Glomerular visceral epithelial cell (primary cell): ENCODE measurements around the gene PAK1.
A peak's percentile ranks its signal among the peaks of the same experiment; 100 is the strongest.

ENCODE experiments used
- DNase-seq: peaks from one replicate; pipeline ENCODE4 v3.0.0-alpha.2; 2016; ENCODE audit errors: extremely low spot score

PAK1 gene

DNA sequence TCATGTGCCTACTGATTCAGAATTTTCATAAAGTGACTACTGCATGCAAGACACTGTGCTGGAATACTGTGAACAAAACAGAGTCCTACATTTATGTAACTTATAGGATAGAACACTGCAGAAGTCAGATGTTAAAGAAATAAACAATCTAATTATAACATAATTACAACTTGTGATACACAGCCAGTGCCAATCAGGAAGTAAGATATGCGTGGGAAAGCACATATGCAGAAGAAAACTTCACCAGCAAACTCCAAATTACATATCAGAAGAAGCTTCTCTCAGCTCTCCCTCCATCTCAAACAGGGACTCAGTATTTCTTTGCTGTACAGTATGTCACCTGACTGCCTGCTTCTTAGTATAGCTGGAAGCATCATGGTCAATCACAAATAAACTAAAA lies 37.4 kb downstream of the PAK1 start:
- DNase-seq, result no peak

DNA sequence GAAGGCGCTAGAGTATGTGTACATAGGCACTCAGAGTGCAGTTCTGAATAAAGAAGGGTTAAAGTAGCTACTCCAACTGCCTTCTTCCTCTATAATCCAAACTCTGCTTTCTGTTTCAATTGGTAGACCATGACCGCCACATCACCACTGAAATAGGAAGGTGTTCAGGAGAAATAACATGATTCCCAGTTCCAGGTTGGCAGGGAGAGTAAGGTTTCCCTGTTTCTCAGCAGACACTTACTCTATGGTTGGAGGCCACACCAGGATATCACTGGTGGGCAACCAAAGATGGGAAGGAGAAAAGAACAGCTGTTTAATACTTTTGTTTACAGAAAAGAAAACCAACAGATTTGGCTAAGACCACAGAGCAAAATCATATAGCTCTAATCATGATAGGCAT lies 37.9 kb downstream of the PAK1 start:
- no peak for DNase-seq

DNA sequence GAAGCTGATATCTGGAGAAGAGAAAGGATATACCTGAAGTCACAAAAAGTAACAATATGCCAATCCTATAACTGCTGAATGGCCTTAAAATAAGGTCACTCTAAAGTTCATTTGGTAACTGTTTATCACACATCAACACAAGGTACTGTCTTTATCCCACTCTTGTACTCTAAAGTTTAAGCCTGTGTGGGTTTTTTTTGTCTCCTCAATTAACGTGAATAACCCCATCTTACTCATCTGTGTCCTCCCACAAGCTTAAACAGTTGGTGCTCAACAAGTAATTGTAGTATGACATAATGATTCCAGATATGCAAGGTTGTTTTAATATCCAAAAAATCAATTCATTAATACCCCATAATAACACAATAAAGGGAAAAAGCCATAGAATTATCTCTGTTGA lies 42.1 kb downstream of the PAK1 start:
- no peak for DNase-seq

DNA sequence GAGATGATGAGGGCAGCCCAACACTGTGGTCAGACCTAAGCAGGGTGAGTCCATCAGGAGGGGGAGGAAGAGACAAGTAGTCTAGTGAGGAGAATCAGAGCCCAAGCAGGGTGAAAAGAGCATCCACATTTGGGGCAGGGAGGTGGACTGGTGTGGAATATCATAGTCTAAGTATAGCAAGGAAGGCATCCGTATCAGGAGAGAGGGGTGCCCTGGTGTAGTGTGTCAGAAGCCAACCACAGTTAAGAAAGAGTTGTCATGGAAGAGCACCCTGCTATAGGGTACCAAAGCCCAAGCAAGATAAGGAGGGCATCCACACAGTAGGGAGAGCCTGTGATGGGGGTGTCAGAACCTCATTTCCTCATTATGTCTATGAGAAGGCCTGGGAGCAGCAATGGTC lies 45.3 kb downstream of the PAK1 start:
- no peak for DNase-seq

DNA sequence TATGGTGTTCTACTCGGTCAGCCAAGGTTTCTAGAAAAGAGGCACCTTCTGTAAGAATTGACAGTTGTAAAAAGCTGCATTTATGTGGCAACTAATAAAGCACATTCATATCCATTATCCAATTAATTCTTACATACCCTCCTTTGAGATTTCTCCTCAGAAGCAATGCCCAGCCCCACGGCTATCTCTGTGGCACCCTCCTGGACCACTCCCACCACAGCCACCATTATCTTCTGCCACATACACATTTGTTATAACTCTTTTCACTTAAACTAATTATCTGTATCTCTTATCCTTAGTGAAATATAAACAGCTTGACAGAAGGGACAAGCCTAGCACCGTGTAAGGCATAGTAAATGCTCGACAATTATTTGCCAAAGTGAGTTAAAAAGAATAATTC lies 48.5 kb downstream of the PAK1 start:
- DNase-seq, result no peak

DNA sequence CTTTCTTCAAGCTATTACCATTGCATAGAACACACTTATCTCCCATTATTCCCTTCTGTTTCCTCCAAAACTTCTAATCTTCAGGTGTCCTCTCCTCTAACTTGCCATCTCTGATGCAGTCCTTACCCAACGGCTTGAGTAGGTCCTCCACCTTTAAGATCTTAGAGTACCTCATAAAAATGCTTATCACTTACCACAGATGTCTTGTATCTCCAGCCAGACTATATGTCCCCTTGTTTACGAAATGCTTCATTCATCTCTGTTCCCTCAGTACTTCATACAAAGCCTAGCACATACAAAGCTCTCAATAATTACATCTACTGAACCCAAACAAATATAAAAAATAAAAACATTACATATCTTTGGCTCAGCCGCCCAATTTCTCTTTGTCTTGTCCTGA lies 49.2 kb downstream of the PAK1 start:
- no peak for DNase-seq

DNA sequence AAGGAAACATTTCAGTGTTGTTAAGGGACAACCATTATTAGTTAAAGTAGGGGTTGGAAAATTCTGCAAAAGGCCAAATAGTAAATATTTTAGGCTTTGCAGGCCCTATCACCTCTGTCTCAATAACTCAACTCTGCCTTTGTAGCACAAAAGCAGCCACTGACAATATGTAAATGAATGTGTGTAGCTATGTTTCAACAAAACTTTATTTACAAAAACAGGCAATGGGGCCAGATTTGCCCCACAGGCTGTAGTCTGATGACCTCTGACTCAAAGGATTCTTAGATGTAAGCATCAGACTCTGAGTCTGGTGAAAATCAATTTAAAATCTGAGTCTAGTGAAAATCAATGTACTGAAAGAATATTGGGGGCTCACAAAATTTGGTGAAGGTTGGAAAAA lies 50.3 kb downstream of the PAK1 start:
- DNase-seq, result no peak

DNA sequence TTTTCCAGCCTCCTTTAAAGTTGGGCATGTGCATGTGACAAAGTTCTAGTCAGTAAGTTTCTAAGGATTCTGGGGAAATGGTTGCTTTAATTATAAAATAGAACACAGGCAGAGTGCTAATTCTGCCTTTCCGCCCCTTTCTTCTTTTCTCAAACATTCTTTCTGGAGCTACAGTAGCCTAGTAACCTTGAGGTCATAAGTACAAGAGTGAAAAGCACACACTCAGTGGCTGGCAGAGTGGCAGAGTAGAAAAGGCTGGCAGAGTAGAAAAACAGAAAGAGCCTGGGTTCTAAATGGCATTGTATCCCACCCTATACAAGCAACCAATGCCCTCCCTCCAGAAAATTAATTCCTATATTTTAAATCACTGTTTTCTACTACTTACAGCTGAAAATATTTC lies 51.2 kb downstream of the PAK1 start:
- DNase-seq, result no peak

DNA sequence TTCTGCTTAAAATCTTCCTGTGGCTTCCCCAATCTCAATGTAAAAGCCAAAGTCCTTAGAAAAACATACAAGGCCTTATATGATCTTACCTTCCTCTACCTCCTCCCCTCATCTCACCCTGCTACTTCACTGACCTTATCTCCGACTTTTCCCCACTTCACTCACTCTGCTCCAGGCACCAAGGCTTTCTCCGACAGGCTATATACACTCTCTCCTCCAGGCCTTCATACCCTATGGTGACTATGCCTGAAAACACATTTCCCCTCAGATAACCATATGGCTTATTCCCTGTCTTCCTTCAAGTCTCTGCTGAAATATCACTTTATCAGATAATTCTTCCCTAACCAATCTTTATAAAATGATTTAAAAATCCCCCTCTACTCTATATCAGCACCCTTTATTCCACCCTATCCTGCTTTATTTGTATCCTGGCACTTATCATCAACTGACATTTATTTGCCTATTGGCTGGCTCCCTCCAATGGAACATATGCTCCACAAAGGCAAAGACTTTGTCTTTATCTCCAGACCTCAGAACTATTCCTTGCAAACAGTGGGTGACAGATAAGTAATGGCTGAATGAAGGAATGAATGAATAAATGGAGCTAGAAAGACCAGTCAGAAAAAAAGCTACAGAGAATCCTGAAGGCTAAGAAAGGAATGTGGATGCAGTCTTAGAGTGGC lies 52.7 kb downstream of the PAK1 start:
- DNase-seq, result no peak

DNA sequence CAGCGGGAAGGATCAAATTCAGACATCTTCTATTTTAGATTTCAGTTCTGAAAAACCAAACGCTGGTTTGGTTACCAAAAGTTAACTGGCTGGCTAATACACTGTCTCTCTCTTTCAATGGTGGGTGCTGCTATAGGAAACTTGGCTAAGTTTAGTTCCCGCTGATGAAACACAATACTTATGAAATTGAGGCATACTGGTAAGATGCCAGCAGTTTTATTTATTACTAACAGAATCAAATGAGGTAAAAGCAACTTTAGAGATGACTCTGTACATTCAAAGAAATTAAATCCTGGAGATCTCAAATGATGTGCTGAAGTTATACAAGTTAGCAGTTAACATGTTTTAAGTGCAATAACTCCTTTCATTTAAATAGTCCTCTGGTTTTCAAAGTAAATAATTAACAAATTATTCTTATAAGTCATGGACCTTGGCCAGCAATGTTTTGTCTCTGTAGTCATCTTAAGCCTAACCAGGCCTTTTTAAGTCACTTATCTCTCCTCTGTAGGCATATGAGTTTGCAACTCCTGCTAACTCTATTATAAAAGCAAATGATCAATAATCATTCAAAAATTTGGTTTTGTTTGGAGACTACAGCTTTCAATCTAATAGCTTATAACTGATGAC lies 54.8 kb downstream of the PAK1 start:
- DNase-seq, result no peak

DNA sequence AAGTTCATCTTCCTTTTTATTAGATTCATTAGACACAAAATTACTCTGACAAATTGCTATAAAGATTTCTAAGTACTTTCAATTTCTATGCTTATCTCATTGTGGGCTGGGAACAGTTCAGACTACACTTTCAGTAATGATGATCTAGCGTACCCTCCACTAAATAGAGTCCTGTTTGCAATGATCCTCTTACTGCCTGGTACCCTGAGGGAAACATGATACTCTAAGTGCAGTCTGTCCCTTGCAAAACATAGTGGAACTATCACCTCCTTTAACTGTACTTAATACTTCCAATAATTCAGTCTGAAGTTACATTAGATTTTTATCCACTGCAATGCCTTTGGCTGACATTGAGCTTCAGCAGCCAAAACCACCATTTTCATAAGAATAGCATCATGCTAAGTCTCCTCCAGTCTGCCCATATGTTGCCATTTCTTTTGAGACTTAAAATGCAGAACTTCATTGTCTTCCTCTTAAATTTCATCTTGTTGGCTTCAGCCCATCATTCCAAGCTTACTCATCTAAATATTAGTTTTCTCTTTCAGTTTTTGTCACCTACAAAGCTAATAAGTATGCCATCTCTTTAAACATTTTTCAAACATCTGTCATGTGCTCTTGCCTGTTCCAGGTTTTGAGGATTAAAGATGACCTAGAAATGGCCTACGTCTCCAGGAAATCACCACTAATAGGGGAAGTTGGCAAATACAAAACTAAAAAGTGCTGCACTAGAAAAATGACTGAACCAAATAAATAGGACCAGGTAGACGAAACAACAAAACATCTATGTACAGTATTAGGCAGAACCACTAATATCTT lies 55.5 kb downstream of the PAK1 start:
- DNase-seq, result no peak

DNA sequence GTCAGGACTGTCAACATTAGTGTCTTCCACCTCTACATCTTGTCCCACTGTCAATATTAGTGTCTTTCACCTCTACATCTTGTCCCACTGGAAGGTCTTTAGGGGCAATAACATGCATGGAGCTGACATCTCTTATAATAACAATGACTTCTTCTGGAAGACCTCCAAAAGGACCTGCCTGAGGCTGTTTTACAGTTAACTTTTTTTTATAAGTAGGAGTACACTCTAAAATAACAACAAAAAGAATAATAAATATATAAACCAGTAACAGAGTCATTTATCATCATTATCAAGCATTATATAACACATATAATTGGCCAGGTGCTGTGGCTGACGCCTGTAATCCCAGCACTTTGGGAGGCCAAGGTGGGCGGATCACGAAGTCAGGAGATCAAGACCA lies 57.5 kb downstream of the PAK1 start:
- DNase-seq, result no peak

DNA sequence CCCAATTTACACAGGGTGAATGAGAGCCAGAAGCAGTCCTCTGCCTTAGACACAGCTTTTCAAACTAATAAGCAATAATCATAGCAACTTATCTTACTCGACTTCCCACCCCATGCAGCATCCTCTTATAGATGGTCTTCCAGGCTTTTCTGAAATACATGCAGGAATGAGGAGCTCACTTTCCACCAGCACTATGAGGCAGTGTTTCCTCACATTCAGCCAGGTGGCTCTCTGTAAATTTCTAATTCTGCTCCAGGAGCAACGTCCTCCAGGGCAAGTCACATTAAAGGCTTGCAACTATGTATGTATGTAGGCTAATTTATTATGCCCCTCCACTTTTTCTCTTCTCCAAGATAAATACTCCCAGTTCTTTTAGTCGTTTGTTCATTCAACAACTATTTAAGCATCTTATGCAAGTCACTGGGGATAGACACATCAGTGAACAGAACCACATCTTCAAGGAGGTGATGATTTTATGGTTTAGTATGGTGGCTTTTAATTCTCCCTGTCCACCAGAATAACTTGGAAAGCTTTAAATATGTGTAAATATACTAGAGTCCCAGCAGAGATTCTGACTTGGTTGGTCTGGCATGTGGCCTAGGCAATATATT lies 59.9 kb downstream of the PAK1 start:
- DNase-seq, result no peak

DNA sequence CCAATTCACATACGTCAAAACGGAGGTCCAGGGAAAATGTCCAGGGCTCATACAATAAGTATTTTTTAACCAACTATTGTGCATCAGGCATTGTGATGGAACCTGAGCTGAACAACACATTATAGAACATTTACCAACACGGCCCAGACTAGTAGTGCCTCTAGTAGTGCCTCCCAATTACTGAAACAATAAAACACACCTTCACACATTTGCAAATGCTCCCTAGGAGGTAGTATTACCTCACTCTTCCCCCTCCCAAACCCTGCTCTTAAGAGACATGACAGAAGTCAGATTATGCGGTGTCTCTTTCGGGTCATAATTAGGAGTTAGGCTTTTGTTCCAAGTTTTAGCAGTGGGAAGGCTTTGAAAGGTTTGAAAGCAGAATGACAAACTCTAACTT lies 61.1 kb downstream of the PAK1 start:
- no peak for DNase-seq

DNA sequence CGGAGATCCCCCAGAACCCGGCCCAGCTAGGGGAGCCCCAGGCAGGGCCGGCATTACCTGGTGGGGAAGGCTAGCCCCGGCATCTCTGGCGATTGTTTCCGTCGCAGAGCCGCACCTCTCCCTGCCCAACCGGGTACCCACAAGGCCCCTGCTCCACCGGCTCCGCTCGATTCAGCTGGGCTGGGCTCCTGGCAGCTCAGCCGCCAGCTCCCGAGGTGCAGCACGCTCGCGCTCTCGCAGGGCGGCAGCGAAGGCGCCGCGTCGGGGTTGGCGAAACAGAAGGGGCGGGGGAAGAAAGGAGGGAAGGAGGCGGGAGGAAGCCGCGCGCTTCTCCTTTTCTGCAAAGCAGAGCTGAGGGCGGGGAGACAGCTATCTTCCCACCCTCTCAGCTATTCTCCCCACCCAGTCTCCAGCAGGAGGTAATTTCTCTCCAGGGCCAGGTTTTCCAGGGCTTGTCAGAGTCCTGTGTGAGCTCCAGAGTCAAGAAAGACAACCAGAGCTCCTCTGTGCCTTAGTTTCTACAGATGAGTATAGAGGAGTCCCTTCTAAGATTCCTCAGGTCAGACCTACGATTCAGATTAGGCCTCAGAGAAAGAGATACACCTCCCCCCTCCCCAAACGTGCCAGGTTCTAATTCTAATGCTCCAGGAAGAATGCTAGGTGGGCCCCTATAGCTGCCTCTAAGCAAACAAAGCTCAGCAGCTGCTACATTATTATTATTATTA lies 62.0 kb downstream of the PAK1 start:
- DNase-seq, result peak; percentile 90

DNA sequence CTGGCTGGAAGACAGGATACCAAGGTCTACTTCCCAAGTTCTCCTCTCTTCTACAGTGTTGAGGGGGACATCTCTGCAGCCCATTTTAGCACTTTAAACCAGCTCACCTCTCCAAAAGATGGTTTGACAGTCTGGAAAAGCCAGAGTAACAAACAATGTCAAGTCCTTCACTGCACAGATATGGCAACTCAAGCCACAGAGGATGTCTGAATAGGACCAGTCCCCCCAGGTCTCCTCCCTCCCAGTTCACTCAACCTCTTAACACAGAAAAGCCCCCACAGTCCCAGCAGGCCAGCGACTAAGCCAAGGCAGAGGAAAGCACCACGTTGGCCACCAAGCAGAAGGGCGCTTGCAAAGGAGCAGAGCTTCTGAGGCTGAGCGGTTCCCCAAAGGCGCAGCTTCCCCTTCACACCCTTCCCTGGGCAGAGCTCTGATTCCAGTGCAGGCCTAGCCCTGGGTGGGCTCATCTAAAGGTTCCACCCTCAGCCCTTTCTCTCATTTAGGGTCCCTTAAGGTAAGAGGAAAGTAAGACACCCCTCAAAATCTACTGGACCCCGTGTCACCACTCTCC lies 62.7 kb downstream of the PAK1 start:
- DNase-seq, result no peak

DNA sequence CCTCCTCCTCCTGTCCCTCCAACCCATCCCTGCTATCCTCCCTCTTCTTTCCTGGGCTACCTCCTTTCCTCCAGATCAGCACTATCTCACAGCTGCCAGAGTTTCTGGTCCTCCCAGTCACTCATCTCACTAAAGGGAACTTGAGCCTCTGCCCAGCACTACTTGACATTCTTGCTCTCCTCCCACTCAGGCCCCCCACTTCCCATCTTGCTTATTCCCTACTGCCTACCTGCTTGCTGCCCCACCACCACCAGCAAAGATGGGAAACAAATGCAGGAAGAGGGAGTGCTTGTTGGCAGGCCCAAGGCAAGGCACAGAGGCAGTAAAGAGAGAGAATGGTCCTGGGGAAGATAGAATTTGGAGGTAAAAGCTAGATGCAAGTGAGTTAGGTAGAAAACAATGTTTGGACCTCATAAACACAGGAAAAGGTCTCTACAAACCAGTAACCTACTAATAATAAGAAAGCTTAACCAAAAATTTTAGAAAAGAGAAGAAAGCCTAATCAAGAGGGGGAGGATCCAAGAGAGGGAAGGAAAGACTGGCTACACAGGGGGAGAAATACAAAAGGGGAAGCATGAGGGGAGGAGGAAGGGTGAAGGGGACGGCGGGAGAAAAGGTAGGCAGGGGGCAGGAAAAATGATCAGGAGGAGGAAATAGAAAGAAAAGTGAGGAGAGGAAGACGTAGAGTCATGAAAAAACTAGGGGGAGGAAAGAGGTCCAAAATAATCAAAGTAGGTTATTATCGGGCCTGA lies 63.6 kb downstream of the PAK1 start:
- DNase-seq, result no peak

DNA sequence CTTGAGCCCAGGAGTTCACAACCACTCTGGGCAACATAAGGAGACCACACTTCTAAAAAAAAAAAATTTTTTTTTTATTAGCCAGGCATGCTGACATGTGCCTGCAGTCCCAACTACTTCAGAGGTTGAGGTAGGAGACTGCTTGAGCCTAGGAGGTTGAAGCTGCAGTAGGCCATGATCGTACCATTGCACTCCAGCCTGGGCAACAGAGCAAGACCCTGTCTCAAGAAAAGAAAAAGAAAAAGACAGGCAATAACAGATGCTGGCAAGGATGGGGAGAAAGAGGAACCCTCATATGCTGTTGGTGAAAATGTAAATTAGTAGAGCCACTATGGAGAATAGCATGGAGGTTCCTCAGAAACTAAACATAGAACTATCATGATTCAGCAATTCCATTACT lies 64.8 kb downstream of the PAK1 start:
- no peak for DNase-seq

DNA sequence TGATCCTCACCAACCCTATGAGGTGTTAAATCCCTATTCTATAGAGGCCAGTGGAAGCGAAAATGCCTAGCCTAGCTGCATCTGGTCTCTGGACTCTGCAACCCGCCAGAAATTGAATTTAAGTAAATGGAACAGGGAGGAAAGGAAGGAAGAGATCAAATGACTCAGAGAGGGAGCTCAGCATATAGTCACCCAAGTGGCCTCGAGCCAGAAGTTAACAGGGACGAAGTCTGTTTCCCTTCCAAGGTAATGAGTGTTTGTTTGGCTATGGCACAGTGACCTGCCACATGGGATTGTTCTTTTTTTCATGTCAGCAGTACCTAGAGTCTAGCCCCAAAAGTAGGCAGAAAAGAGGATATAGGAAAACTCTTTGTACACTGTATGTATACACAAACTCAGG lies 66.3 kb downstream of the PAK1 start:
- peak; percentile 61 for DNase-seq

DNA sequence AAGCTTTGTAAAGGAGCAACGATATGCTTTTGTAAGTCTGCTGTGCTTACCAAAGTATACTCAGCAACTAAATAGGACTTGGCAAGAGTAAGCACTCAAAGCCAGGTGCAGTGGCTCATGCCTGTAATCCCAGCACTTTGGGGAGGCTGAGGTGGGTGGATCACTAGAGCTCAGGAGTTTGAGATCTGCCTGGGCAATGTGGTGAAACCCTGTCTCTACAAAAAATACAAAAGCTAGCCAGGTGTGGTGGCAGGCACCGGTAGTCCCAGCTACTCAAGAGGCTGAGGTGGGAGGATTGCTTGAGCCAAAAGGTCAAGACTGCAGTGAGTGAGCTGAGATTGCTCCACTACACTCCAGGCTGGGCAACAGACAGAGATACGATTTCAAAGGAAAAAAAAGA lies 67.5 kb downstream of the PAK1 start:
- no peak for DNase-seq

DNA sequence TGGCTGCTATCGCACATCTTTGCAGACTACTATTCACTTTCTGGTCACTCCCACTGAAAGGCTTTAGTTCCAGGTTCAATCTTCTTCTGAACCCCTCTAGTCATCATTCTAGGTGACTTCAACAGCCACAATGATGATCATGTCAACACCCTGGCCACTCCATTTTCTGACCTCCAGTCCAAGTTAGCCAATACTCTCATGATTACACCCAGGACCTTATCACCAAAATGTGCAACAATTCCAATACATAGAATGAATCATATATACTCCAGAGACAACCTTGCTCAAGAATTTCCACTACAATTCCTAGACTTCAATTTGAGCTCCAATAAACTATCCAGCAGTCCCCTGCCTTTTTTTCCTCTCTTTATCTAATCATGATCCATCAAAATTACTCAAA lies 70.7 kb downstream of the PAK1 start:
- no peak for DNase-seq
